NT2/D1 (cell line): Measurements from ENCODE around the gene SRPRB.

Source experiments
- SUZ12 ChIP-seq: IDR thresholded peaks from 2 replicates; pipeline ENCODE4 v1.6.1; 2011; ENCODE audit not compliant: insufficient read length, insufficient read depth; ENCODE audit errors: extremely low read depth
- YY1 ChIP-seq: IDR thresholded peaks from 2 replicates; pipeline ENCODE4 v1.6.1; 2011; ENCODE audit not compliant: insufficient read length, insufficient read depth
- ZNF274 ChIP-seq: IDR thresholded peaks from 2 replicates; pipeline ENCODE4 v1.6.1; 2011; ENCODE audit warnings: mild to moderate bottlenecking, low read depth, low read length

DNA sequence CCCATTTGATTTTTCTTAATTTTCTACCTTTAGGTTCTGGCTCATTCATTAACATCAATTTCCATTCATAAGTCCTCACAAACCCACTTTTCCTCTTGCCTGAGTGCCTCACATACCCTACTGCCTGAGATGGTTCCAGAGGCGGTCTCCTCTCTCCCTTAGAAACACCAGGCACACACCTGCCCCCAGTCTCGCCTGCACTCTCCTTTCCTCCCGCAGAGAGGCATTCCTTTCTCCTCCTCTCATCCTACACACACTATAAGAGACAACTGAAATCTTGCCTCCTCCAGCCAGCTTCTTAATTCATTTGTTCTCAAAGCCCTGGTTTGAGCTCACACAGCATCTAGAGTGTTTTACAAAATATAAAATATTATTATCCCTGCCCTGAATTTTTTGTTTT is 31.9 kb upstream of the SRPRB start:
- TF ChIP-seq ZNF274 (no peak), SUZ12 (no peak), YY1 (no peak)
